ENCODE measurements around the gene OR10A4. TPM values are rescaled to one million over a fixed set of nuclear protein-coding genes. Genes with fewer than 3 reads are reported as not detected.

OR10A4 gene
- total RNA-seq, 4 donors from 2014 or later: not detected

DNA sequence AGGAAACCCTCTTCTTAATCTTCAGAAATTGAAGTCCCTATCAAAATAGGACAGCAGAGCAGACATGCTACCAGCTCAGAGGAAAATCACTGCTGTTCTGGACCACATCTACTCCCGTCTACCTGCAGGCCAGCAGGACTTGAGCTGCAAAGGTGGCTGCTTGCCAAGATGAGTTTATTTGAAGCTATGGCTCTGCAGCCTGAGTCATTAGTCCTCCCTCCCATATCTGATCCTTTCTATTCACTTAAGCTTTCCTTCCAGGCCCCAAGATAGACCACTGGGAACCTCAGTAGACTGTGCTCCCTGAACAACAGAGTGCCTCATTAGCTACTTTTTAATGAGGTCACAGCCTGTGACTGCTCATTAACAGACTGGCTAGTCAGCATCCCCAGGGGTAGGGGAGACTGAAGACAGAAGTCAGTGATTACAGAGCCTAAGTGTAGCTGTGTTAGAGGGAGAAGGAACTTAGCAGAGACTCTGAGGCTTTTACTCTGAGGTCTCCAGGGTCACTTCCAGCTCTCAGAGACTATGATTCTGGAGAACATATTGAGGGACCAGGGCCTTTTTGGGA lies 20.4 kb upstream of the OR10A4 start:
- Histone ChIP-seq H3K27ac (no peak overlapping the region), H3K9me3 (peaks cover 0 to 13% (median 0%) of the 10 kb centered on the region in 3 donors), H3K36me3 (no peaks in the 10 kb centered on the region), H3K27me3 (no peaks in the 10 kb centered on the region), H3K4me1 (no peaks in the 10 kb centered on the region), H3K4me3 (no peak overlapping the region)
- TF ChIP-seq, protein P1, sequence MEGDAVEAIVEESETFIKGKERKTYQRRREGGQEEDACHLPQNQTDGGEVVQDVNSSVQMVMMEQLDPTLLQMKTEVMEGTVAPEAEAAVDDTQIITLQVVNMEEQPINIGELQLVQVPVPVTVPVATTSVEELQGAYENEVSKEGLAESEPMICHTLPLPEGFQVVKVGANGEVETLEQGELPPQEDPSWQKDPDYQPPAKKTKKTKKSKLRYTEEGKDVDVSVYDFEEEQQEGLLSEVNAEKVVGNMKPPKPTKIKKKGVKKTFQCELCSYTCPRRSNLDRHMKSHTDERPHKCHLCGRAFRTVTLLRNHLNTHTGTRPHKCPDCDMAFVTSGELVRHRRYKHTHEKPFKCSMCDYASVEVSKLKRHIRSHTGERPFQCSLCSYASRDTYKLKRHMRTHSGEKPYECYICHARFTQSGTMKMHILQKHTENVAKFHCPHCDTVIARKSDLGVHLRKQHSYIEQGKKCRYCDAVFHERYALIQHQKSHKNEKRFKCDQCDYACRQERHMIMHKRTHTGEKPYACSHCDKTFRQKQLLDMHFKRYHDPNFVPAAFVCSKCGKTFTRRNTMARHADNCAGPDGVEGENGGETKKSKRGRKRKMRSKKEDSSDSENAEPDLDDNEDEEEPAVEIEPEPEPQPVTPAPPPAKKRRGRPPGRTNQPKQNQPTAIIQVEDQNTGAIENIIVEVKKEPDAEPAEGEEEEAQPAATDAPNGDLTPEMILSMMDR (IDR thresholded peaks at IDR 0.05): no peak
- TF ChIP-seq POLR2AphosphoS5 (IDR thresholded peaks at IDR 0.05) (no peak), POLR2A (IDR thresholded peaks at IDR 0.05) (no peak), EP300 (IDR thresholded peaks at IDR 0.05) (no peak)
- 10 to 40% methylated on average over 1 of the region's 1 CpG for WGBS, 2 donors (ENCODE audit: low coverage in 1 of 2)
- no peak for ATAC-seq

DNA sequence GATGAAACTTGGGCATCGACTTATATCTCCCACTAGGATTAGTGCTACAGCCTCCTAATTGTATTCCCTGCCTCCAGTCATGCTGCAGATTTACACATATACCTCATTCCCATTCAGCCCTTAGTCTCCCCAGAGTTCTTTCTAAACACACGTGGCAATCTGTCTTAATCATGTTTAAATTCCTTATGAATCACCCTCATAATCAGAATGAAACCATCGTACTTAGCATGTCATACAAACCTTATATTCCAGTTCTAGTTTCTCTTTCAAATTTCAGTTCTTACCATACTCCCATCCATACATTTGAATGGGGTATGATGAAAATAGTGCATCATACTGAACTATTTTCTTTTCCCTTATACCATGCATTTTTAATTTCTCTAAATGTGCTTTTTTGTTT lies 19.6 kb upstream of the OR10A4 start:
- Histone ChIP-seq H3K27ac (no peak overlapping the region), H3K36me3 (no peaks in the 10 kb centered on the region), H3K9me3 (peaks cover 0 to 13% (median 0%) of the 10 kb centered on the region in 3 donors), H3K4me1 (no peaks in the 10 kb centered on the region), H3K27me3 (no peaks in the 10 kb centered on the region), H3K4me3 (no peak overlapping the region)
- TF ChIP-seq POLR2AphosphoS5 (IDR thresholded peaks at IDR 0.05): no peak
- TF ChIP-seq POLR2A (IDR thresholded peaks at IDR 0.05): no peak
- TF ChIP-seq, protein P1 (IDR thresholded peaks at IDR 0.05): no peak
- TF ChIP-seq EP300 (IDR thresholded peaks at IDR 0.05): no peak
- WGBS, 2 donors (ENCODE audit: low coverage in 1 of 2): 63 to 75% methylated on average over 3 of the region's 3 CpGs
- no peak for ATAC-seq

DNA sequence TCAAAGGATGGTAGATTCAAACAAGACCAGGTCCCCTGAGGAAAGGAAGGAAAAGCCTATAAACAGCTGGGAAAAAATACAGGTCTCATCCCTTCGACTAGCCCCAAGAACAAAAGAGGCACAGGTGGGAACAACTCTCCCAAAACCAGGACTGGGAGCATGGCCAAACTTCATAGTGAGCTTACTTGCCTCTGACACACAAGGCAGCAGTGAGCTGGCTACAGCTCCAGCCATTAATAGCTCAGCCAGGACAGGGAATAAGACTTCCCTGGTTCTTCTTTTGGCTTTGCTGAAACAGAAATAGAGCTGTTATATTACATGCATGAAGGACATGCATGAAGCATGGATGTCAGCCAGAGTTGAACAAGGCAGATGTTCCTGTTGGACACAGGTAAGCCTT lies 13.5 kb upstream of the OR10A4 start, which contains the start of gene OR10A2:
TSS of gene OR10A2 (plus strand) at position 97 of the 400 bp plus-strand sequence. CDS start 6,698 bp downstream, outside the sequence.
- Histone ChIP-seq H3K27ac (no peak within 1 kb of the TSS), H3K4me1 (no peaks in the 10 kb centered on the region), H3K4me3 (no peak within 1 kb of the TSS), H3K9me3 (no peaks in the 10 kb centered on the region), H3K36me3 (no peaks in the 10 kb centered on the region), H3K27me3 (no peaks in the 10 kb centered on the region)
- TF ChIP-seq, protein P1 (IDR thresholded peaks at IDR 0.05): no peak
- TF ChIP-seq EP300 (IDR thresholded peaks at IDR 0.05) (no peak), POLR2AphosphoS5 (IDR thresholded peaks at IDR 0.05) (no peak), POLR2A (IDR thresholded peaks at IDR 0.05) (no peak)
- ATAC-seq: no peak
- WGBS, 2 donors (ENCODE audit: low coverage in 1 of 2): 20% methylated on average over 1 of the region's 1 CpG; no CpG with 5 or more reads in 1 of the 2 donors

DNA sequence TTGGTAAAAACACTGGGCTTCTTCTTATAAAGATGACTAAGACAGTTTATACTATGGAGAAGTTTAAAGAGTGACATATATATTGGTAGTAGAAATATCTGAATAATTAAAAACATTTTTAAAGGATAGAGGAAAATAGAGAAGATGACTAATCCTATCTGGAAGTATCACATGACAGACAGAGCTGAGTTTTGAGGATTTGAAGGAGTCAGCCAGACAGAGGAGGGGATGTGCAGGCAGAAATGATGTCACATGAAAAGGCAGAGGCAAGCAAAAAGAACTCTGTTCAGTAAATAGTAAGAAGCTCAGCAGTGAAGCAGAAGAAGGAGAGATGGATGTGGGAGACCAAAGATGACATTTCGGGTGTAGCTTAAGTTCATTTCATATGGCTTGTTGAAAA lies 12.0 kb upstream of the OR10A4 start:
- ATAC-seq: no peak
- H3K9me3 ChIP-seq: no peaks in the 10 kb centered on the region
- no peaks in the 10 kb centered on the region for H3K4me1 ChIP-seq
- TF ChIP-seq EP300 (IDR thresholded peaks at IDR 0.05) (no peak), POLR2A (IDR thresholded peaks at IDR 0.05) (no peak), POLR2AphosphoS5 (IDR thresholded peaks at IDR 0.05) (no peak)
- TF ChIP-seq, protein P1 (IDR thresholded peaks at IDR 0.05): no peak
- H3K27me3 ChIP-seq: no peaks in the 10 kb centered on the region
- no peak overlapping the region for H3K27ac ChIP-seq
- 85 to 86% methylated on average over 1 of the region's 1 CpG for WGBS, 2 donors (ENCODE audit: low coverage in 1 of 2)
- no peaks in the 10 kb centered on the region for H3K36me3 ChIP-seq
- no peak overlapping the region for H3K4me3 ChIP-seq

DNA sequence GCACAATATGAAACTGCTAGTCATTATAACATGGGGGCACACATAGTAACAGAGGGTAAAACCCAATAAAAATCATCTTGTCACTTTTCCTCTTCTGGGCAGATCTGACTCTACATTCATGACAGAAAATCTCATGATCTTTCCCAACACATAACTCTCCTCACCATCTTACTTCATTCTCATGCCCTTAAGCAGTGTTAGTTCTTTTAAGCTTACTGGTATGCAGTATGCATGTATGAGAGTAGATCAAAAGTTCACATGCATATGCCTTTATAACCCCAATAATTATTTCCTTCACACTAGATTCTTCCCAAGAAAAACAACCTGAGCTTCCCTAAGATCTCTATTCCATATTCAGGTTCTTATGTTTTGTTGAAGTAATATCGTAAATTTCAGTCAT lies 5.1 kb upstream of the OR10A4 start:
- no peaks in the 10 kb centered on the region for H3K4me1 ChIP-seq
- H3K27me3 ChIP-seq: no peaks in the 10 kb centered on the region
- H3K36me3 ChIP-seq: no peaks in the 10 kb centered on the region
- no peak for ATAC-seq
- H3K27ac ChIP-seq: no peak overlapping the region
- H3K4me3 ChIP-seq: no peak overlapping the region
- WGBS, 2 donors (ENCODE audit: low coverage in 1 of 2): 87 to 100% methylated on average over 1 of the region's 1 CpG
- TF ChIP-seq POLR2AphosphoS5 (IDR thresholded peaks at IDR 0.05) (no peak), EP300 (IDR thresholded peaks at IDR 0.05) (no peak), POLR2A (IDR thresholded peaks at IDR 0.05) (no peak)
- TF ChIP-seq, protein P1 (IDR thresholded peaks at IDR 0.05): no peak
- no peaks in the 10 kb centered on the region for H3K9me3 ChIP-seq

All from gastroesophageal sphincter (tissue), 4 donors.